ENCODE data around the gene METTL1.

METTL1 gene

DNA sequence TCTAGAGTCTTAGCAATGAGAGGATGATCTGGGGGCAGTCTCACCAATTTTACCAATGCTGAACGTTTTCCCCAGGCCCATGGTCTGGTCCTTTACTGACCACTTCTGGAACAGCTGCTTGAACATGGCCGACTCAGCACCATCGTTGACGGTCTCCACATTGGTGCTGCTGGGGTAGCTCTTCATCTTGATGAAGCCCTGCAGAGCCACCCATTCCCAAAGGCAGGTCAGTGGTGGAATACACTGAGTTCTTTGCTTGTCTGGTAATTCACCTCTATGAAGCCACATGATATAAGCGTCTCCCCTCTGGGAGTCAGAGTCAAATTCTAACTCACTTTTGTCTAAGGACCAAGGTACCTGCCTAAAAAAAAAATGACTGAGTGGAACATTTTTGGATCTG, 36.4 kb upstream of the METTL1 start:
- H3K4me3 Mint-ChIP-seq, result no peak overlapping the region
- no peak overlapping the region for H3K27ac Mint-ChIP-seq
- H3K4me1 Mint-ChIP-seq, result no peaks in the 10 kb centered on the region
- no peaks in the 10 kb centered on the region for H3K9me3 Mint-ChIP-seq
- DNase-seq (no peak), ATAC-seq (no peak)
- H3K27me3 Mint-ChIP-seq, result no peaks in the 10 kb centered on the region

DNA sequence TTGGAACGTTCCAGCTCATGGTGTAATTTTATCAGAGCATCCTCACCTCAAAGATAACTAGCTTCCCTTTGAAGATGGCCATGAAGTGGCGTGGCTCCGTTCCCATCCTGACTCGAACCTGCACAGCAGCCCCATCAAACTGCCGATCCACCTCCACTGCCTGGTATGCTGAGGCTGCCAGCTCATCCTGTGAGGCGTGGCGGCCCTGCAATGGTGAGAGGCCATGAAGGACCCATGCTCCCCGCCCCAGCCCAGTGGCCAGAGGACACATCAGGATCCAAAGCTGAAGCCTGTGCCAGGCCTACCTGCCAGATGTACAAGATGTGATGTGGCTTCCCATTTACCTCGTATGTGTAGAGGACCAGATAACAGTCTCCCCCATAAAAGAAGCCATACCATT, 35.4 kb upstream of the METTL1 start:
- Mint-ChIP-seq H3K4me3 (no peak overlapping the region), H3K9me3 (no peaks in the 10 kb centered on the region), H3K4me1 (peaks cover 5% of the 10 kb centered on the region), H3K27ac (no peak overlapping the region), H3K27me3 (no peaks in the 10 kb centered on the region)
- DNase-seq, result no peak
- no peak for ATAC-seq

DNA sequence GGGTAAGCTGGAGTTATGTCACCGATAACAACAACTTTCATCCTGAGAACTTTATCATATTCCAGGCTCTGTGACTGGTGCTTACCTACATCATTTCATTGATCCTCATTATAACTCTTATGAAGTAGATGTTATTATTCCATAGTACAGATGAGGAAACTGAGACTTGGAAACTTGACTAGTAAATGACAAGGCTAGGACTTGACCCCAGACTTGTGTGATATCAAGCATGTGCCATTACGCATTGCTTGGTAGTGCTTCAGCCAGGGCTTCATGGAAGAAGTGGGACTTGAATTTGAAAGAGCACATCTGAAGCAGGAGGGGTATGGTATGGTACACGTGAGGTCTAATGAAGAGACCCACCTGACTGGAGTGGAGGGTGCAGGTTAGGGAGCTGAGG, 34.8 kb upstream of the METTL1 start:
- H3K27ac Mint-ChIP-seq, result no peak overlapping the region

DNA sequence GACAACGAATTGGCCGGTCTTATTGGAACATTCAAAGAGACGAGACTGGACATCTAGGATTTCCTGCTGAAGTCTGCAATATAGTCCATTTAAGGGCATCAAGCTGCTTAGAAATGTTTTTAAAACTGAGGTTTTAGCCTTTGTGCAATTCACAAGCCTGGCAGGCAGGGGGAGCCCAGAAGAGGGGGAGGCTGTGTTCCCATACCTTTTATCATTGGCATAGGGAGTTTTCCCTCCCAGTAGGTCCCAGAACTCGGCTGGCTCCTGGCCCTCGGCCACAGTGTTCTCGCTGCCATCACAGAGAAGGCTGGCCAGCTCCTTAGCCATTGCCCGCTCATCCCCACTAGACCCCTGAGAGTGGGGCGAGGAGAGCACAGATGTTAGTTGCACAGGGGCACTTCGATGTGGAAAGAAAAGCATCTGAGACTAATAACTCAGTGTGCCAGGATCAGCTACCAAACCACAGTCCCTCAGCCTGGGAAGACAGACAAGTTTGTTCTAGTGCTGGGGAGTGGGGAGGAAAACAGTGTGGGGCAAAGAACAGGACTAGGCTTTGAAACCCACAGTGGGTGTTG, 31.5 kb upstream of the METTL1 start:
- no peak overlapping the region for H3K27ac Mint-ChIP-seq
- peak in 1 of 2 donors; percentile 23 for DNase-seq

More for the DNA sequence above, 34.8 kb upstream of the METTL1 start:
- no peak for ATAC-seq
- DNase-seq, result no peak
- Mint-ChIP-seq H3K27me3 (no peaks in the 10 kb centered on the region), H3K9me3 (no peaks in the 10 kb centered on the region), H3K4me3 (no peak overlapping the region), H3K4me1 (peaks cover 7% of the 10 kb centered on the region)

DNA sequence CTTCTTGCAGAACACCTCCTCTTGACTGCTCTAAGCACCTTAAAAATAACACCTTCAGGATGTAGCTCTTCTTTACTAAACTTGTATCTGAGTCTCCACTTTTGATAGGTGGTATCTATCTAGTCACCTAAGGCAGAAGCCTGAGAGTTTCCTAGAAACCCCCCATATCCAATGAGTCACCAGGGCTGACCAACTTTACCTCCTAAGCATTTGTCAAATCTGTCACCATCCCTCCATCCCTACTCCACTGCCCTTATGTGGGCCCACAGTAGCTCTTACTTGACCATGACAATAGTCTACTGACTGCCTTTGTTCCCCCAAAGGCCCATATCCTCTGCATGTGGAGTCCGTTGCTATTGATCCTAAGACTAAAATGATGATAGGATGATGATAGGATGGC, 30.7 kb upstream of the METTL1 start:
- H3K27ac Mint-ChIP-seq, result peak overlapping the region in 1 of 2 donors; percentile 21
- H3K9me3 Mint-ChIP-seq, result no peaks in the 10 kb centered on the region
- no peaks in the 10 kb centered on the region for H3K27me3 Mint-ChIP-seq
- no peak overlapping the region for H3K4me3 Mint-ChIP-seq
- ATAC-seq (no peak), DNase-seq (no peak)
- H3K4me1 Mint-ChIP-seq, result peaks cover 7% of the 10 kb centered on the region

More for the DNA sequence above, 31.5 kb upstream of the METTL1 start:
- peak; percentile 45 for ATAC-seq
- Mint-ChIP-seq H3K9me3 (no peaks in the 10 kb centered on the region), H3K4me3 (no peak overlapping the region), H3K27me3 (no peaks in the 10 kb centered on the region), H3K4me1 (peaks cover 7% of the 10 kb centered on the region)

DNA sequence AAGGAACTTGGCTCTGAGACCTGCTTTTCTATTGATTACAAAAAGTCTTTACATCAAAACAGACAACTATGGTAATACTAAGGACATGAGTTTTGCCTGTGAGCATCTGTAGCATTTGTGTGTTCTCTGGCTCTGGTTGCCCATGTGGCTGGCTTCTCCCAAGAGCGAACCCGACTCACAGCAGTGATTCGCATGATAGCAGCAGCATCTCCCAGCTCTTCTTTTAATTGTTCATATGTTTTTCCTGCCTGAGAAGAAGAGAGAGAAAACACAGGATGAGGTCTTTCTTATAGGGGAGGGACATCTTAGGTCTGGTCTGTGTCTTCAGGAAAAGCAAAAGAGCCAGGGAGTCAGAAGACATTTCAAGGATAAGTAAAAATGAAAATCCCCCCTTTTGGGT, 29.1 kb upstream of the METTL1 start:
- Mint-ChIP-seq H3K9me3 (no peaks in the 10 kb centered on the region), H3K4me1 (peaks cover 7% of the 10 kb centered on the region), H3K27me3 (no peaks in the 10 kb centered on the region), H3K4me3 (no peak overlapping the region), H3K27ac (no peak overlapping the region)
- DNase-seq (no peak), ATAC-seq (no peak)

DNA sequence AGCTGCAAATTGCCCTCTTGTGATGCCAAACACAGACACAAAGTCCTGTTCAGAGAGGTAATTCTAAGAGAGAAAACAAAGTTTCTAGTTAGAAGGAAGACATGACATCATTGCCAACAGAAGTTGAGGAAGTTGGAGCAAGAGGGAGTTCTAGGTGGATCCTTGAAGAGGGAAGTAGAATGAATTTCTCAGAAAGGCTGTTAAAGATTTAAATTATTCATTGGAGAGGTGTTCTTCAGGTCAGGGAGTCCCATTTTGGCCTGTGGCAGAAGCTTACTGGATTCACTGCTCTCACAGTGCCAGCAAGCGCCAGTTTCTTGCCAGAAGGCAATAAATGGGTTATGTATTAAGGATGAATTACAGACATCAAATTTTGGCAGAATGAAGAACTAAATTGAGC, 26.0 kb upstream of the METTL1 start:
- H3K27me3 Mint-ChIP-seq, result no peaks in the 10 kb centered on the region
- peaks cover 15% of the 10 kb centered on the region for H3K4me1 Mint-ChIP-seq
- H3K9me3 Mint-ChIP-seq, result no peaks in the 10 kb centered on the region
- DNase-seq (no peak), ATAC-seq (no peak)
- H3K4me3 Mint-ChIP-seq, result no peak overlapping the region
- no peak overlapping the region for H3K27ac Mint-ChIP-seq

DNA sequence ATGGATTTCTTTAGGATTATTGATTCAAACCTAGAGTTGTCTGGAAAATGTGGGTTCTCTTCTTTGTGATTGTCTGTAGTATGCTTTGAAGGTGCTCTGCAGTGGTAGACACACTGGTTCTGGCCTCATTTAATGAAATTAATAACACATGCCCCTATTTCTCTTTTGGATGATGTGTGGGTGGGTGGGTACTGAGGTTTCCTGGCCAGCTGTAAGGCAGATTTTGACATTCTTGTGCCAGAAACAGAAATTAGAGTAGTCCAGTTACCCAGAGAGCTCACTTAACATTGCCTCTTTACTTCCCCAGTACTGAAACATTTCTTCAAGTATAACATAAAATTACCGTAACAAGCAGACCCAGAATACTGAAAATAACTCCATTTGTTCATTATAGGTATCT, 25.1 kb upstream of the METTL1 start:
- H3K27ac Mint-ChIP-seq, result peak overlapping the region in 1 of 2 donors; percentile 4
- H3K9me3 Mint-ChIP-seq, result no peaks in the 10 kb centered on the region
- ATAC-seq, result no peak
- H3K4me3 Mint-ChIP-seq, result no peak overlapping the region
- peaks cover 9% of the 10 kb centered on the region for H3K4me1 Mint-ChIP-seq
- no peak for DNase-seq
- no peaks in the 10 kb centered on the region for H3K27me3 Mint-ChIP-seq

DNA sequence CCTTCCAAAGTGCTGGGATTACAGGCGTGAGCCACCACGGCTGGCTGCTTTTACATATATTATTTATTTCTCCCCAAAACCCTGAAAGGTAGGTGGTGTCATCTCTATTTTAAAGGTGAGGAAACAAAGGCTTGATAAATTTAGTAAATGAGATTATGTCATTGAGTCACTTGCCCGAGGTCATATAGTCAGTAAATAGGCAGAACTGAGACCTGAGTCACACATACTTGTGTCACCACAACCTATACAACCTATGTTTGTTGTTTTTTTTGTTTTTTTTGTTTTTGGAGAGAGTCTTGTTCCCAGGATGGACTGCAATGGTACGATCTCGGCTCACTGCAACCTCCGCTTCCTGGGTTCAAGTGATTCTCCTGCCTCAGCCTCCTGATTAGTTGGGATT, 23.4 kb upstream of the METTL1 start:
- H3K4me1 Mint-ChIP-seq, result peaks cover 9% of the 10 kb centered on the region
- no peak for ATAC-seq
- DNase-seq, result no peak
- H3K27me3 Mint-ChIP-seq, result no peaks in the 10 kb centered on the region
- no peaks in the 10 kb centered on the region for H3K9me3 Mint-ChIP-seq
- H3K27ac Mint-ChIP-seq, result peak overlapping the region in 1 of 2 donors; percentile 40
- H3K4me3 Mint-ChIP-seq, result no peak overlapping the region

DNA sequence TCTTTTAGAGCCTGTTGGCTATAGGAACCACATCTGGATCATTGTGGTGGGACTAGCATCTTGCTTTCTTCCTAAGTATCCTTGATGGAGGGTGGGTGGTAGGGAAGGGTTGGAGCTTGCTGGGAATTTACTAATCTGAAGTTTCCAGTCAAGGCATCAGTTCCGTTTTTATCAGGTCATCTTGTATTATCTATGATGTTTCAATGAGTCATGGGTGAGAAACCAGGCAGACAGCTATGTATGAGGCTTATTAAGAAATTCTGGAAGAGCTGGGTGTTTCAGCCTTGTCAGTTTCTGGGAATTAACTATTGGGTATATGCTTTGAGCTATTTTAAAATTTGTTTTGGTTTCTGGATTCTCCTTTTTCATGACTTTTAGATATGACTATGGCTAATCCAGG, 22.0 kb upstream of the METTL1 start:
- DNase-seq (no peak), ATAC-seq (no peak)
- Mint-ChIP-seq H3K9me3 (no peaks in the 10 kb centered on the region), H3K4me3 (no peak overlapping the region), H3K4me1 (peaks cover 9% of the 10 kb centered on the region), H3K27ac (no peak overlapping the region), H3K27me3 (no peaks in the 10 kb centered on the region)

DNA sequence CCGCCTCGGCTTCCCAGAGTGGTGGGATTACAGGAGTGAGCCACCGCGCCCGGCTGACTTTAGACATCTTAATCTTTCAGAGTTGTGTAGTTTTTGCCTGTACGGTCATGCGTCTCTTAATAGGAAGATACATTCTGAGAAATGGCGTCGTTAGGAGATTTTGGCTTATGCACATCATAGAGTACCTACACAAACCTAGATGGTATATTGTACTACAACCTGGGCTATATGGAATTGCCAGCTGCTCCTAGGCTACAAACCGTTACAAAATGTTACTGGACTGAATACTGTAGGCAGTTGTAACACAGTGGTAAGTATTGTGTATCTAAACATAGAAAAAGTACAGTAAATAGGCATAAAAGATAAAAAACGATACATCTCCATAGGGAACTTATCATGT, 12.0 kb upstream of the METTL1 start:
- DNase-seq (no peak), ATAC-seq (no peak)
- Mint-ChIP-seq H3K4me1 (peaks cover 23% of the 10 kb centered on the region), H3K27ac (peak overlapping the region in 1 of 2 donors; percentile 42), H3K4me3 (peak overlapping the region; percentile 62 to 70), H3K9me3 (no peaks in the 10 kb centered on the region), H3K27me3 (no peaks in the 10 kb centered on the region)

DNA sequence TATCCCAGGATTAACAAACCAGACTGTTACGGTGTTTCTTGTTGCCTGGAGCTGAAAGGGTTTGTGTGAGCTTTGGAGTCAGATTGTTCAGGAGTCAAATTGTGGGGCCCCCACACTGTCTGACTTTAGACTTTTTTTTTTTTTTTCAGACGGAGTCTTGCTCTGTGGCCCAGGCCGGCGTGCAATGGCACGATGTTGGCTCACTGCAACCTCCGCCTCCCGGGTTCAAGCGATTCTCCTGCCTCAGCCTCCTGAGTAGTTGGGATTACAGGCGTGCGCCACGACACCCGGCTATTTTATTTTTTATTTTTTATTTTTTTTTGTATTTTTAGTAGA, 11.5 kb upstream of the METTL1 start:
- Mint-ChIP-seq H3K27me3 (no peaks in the 10 kb centered on the region), H3K4me3 (peak overlapping the region; percentile 94 to 99), H3K4me1 (peaks cover 23% of the 10 kb centered on the region), H3K27ac (peak overlapping the region in 1 of 2 donors; percentile 96), H3K9me3 (no peaks in the 10 kb centered on the region)
- DNase-seq (no peak), ATAC-seq (no peak)

DNA sequence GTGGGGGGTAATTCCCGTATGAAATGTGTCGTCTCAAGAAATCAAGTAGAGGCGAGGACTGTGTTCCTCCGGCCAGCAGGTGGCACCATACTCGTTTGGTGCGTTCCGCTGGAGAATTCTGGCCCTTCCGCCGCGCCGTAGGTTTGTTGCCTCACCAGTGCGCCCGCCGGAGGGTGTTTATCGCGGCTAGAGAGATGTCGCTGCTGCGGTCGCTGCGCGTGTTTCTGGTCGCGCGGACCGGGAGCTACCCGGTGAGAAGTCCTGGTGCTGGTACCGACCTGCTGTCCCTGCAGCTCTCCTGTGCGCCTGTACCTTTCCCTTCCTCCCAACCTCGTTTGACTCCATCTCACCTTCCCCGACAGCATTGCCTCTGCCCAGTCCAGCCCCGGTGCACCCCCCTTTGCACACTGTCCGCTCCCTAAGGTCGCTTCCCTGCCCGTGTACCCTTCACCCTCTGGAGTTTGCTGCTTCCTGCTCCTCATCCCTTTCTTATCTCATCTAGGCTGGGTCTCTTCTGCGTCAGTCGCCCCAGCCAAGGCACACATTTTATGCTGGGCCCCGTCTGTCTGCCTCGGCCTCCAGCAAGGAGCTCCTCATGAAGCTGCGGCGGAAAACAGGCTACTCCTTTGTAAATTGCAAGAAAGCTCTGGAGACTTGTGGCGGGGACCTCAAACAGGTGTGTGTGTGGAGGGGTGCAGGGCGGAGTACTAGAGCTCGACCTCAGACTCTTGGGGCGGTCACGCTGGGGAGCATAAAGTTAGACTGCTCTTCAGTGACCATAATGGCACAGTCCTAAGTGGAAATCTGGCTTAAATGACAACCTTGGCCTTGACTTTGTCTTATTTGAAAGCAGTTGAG, 10.9 kb upstream of the METTL1 start, which contains the start of gene TSFM:
Gene TSFM, plus strand, starts transcription at position 180 of the 858 bp plus-strand sequence. Its CDS starts 15 bp downstream, at position 195.
- ATAC-seq (peak; percentile 96), DNase-seq (peak; percentile 93 to 95)
- no peaks in the 10 kb centered on the region for H3K9me3 Mint-ChIP-seq
- H3K27ac Mint-ChIP-seq, result peak within 1 kb of the TSS; percentile 96 to 97
- no peaks in the 10 kb centered on the region for H3K27me3 Mint-ChIP-seq
- H3K4me3 Mint-ChIP-seq, result peak within 1 kb of the TSS; percentile 94 to 99
- H3K4me1 Mint-ChIP-seq, result peaks cover 23% of the 10 kb centered on the region

DNA sequence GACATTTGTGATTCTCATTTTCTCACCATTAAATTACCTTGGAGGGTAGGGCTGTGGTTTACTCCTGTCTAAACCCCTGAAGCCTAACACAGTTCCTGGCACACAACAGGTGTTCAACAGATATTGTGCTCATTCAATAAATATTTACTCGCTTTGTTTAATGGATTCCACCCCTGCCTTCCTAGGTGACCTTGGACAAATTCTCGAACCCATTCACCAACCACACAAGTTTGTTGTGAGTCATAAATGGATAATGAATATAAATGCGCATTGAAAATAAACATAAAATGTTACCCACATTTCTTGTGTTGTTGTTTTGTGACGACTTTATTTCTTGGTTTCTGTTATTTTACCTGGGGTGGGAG, 10.3 kb upstream of the METTL1 start:
- no peaks in the 10 kb centered on the region for H3K27me3 Mint-ChIP-seq
- peak overlapping the region; percentile 94 to 99 for H3K4me3 Mint-ChIP-seq
- H3K9me3 Mint-ChIP-seq, result no peaks in the 10 kb centered on the region
- peak overlapping the region; percentile 96 to 97 for H3K27ac Mint-ChIP-seq
- DNase-seq (no peak), ATAC-seq (peak; percentile 3)
- H3K4me1 Mint-ChIP-seq, result peaks cover 23% of the 10 kb centered on the region

DNA sequence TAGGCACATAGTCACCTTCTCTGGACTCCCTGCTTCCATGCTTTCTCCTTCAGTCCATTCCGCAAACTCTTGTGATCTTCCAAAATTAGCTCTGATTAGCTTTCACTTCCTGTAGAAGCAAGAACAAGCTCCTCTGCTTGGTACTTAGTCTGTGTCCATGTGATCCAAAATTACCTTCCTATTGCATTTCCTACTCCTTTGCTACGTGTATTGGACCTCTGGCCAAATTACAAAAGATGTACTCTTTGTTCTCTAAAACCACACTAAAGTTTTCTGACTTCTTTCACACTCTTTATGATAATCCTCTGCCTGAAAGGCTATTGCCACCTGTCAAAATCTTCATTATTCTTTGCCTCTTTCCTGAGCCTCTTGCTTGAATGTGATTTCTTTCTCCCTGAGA, 9.9 kb upstream of the METTL1 start:
- Mint-ChIP-seq H3K27ac (peak overlapping the region in 1 of 2 donors; percentile 96), H3K4me3 (no peak overlapping the region)
- no peak for ATAC-seq

DNA sequence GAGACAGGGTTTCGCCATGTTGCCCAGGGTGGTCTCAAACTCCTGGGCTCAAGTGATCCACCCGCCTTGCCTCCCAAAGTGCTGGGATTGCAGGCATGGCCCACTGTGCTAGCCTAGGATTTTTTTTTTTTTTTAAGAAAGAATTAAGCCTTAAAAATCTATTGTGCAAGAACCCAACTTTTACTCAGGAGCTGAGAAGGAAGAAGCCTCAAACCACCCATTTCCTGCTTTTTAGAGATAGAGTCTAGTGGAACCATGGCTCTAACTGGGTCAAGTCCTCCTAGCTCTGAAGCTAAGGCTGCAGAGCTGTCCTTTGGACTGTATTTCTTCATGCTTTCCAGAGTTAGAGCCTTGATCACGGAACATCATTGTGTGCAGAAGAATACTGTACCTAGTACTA, 9.3 kb upstream of the METTL1 start:
- Mint-ChIP-seq H3K27me3 (no peaks in the 10 kb centered on the region), H3K27ac (no peak overlapping the region), H3K4me3 (no peak overlapping the region), H3K9me3 (no peaks in the 10 kb centered on the region), H3K4me1 (peaks cover 23% of the 10 kb centered on the region)
- no peak for ATAC-seq
- no peak for DNase-seq

More for the DNA sequence above, 9.9 kb upstream of the METTL1 start:
- no peaks in the 10 kb centered on the region for H3K9me3 Mint-ChIP-seq
- no peak for DNase-seq
- H3K27me3 Mint-ChIP-seq, result no peaks in the 10 kb centered on the region
- peaks cover 23% of the 10 kb centered on the region for H3K4me1 Mint-ChIP-seq
